Kasumi-1 (cell line): ENCODE results near the gene BOLA2B.
"Not testable (repeated sequence)": the region's sequence is repeated elsewhere in the genome, so short reads cannot be mapped to it uniquely, and the experiment has no call there.

Experiments
- DNase-seq, 2 experiments: peaks; one replicate each; lab custom pipeline; 2025; lab: John Stamatoyannopoulos, UW

Gene BOLA2B

DNA sequence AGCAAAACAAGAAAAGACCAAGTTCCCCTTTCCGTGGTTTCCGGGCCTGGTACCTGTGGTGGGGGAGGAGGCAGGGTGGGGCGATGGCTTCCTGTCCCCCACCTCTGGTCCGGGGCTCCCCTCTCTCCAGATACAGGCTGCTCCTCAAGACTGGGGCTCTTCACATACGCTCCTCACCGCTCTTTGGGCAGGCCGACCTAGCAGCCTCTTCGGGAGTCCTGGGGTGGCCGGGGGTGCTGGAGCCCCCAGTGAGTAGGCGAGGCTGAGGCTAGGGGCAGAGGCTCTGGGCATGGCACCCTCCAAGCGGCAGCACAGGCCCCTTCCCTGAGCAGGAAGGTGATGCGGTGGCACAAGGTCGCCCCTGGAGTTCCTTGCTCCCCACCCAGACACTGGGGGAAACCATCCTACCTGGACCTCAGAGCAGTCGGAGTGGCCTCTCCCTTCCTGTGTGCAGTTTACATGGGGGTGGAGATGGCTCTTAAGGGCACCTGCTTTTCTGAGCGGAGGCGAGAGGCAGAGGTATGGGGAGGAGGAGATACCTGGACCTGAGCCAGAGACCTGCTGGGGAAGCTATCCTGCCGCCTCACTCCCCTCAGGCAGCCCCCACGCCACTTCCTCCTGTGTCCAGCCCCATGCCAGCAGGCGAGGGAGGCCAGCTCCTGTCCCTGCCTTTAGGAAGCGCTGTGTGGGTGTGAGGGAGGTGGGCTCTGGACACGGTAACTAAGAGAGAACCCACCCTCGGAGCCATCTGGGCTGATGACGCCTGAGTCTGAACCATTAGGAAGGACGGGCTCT lies 9.2 kb downstream of the BOLA2B start:
- DNase-seq: peak; percentile 57 to 62

GRCh38 chr16:30183233-30184095 lies 10.0 kb downstream of the BOLA2B start, which contains the start of gene CORO1A:
Gene CORO1A (plus strand): TSS chr16:30183602. CDS start chr16:30185210, 1,608 bp downstream.
- peak; percentile 53 to 56 for DNase-seq

DNA sequence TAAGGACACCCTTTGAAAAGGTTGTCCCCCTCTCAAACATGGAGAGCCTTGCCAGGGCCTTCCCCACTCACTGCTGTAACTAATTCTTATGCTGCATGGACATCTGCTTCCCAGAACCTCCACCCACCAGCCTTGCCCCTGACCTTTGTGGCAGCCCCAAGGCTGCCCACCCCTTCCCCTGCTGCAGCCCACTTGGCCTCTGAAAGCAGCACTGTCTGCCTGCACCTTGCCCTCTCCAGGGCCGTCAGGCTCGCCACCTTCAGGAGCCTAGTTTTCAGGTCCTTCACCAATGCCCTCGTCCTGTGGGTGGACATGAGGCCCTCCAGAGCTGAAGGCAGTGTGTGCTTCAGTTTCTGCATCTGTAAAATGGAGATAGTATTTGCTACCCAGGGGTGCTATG lies 12.7 kb downstream of the BOLA2B start:
- no peak for DNase-seq

DNA sequence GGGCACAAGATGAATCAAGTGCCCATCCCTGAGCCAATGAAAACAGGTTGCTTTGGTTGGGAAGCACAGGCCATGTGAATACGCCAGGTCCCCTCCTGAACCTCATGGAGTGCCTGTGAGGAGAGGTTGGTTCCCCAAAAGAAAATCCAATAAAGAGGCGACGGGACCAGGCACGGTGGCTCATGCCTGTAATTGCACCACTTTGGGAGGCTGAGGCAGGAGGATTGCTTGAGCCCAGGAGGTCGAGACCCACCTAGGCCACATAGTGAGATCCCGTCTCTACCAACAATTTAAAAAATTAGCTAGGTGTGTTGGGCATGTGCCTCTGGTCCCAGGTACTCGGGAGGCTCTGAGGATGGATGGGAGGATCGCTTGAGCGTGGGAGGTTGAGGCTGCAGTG lies 13.5 kb downstream of the BOLA2B start:
- DNase-seq: no peak

DNA sequence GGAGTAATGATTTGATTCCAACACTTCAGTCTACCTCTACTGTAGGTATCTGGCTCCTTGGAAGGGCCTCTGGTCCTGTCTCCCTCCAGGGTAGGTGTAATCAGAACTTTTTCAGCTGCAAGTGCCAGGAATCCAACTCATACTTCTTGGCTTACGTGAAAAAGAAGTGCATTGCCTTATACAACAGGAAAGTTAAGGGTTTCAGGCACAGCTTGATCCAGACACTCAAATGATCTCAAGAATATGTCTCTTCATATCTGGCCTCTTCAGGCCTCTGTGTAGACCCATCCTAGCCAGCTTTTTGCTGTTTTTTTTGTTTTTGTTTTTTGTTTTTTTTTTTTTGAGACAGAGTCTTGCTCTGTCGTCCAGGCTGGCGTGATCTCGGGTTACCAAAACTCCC lies 14.3 kb downstream of the BOLA2B start:
- DNase-seq: no peak

DNA sequence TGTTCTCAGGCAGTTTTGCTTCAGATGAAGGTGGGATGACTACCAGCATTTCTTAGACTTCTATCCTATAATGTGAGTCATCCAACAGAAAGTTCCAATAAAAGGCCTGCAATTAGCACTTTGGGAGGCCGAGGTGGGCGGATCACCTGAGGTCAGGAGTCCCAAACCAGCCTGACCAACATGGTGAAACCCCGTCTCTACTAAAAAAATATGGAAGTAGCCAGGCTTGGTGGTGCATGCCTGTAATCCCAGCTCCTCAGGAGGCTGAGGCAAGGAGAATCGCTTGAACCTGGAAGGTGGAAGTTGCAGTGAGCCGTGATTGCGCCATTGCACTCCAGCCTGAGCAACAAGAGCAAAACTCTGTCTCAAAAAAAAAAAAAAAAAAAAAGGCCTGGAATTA lies 16.6 kb downstream of the BOLA2B start:
- not testable (repeated sequence) for DNase-seq

- no peak for DNase-seq
These were observed 20.4 kb downstream of the BOLA2B start for GRCh38 chr16:30173054-30173453.

- not testable (repeated sequence) for DNase-seq
These were observed 23.3 kb downstream of the BOLA2B start for GRCh38 chr16:30170145-30170544.

DNA sequence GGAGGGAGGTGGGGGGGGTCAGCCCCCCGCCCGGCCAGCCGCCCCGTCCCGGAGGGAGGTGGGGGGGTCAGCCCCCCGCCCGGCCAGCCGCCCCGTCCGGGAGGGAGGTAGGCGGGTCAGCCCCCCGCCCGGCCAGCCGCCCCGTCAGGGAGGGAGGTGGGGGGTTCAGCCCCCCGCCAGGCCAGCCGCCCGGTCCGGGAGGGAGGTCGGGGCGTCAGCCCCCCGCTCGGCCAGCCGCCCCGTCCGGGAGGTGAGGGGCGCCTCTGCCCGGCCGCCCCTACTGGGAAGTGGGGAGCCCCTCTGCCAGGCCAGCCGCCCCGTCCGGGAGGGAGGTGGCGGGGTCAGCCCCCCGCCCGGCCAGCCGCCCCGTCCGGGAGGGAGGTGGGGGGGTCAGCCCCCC lies 24.1 kb downstream of the BOLA2B start:
- not testable (repeated sequence) for DNase-seq

DNA sequence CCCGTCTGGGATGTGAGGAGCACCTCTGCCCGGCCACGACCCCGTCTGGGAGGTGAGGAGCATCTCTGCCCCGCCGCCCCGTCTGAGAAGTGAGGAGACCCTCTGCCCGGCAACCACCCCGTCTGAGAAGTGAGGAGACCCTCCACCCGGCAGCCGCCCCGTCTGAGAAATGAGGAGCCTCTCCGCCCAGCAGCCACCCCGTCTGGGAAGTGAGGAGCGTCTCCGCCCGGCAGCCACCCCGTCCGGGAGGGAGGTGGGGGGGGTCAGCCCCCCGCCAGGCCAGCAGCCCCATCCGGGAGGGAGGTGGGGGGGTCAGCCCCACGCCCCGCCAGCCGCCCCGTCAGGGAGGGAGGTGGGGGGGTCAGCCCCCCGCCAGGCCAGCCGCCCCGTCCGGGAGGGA lies 24.7 kb downstream of the BOLA2B start:
- DNase-seq: not testable (repeated sequence)

- DNase-seq: peak; percentile 88 to 90
These were observed 27.1 kb downstream of the BOLA2B start for GRCh38 chr16:30166202-30166902.

DNA sequence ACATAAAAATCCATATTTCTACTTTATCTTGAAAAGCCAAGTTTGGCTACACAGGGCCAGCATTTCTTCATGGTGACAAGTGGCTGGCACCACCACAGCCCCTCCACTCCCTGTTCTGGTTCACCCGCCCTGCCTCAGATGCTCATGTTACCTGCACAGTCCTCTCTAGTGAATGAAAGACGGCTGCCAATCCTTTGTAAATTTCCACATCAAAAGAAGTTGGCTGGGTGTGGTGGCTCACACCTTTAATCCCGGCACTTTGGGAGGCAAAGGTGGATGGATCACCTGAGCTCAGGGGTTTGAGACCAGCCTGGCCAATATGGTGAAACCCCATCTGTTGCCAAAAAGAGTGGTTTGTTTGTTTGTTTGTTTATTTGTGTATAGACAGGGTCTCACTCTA lies 29.9 kb downstream of the BOLA2B start:
- no peak for DNase-seq

GRCh38 chr16:30157214-30157613 lies 36.3 kb downstream of the BOLA2B start:
- no peak for DNase-seq

- no peak for DNase-seq
These were observed 38.3 kb downstream of the BOLA2B start for GRCh38 chr16:30155188-30155587.

GRCh38 chr16:30152517-30152916 lies 40.9 kb downstream of the BOLA2B start:
- DNase-seq: no peak

DNA sequence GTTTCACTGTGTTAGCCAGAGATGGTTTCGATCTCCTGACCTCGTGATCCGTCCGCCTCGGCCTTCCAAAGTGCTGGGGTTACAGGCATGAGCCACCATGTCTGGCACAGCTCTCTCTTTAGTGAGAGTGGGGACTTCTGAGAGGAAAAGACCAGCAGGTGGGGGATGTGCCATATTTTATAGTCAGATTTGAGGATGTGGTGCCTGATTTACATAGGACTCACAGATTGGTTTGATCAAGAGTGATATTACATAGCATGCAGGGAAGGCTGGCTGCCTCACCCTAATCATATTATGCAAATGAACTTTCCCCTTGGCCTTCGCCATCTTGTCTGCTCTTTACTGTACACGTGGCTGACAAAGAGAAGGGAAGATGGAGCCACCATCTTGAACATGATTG lies 42.4 kb downstream of the BOLA2B start:
- DNase-seq: no peak

DNA sequence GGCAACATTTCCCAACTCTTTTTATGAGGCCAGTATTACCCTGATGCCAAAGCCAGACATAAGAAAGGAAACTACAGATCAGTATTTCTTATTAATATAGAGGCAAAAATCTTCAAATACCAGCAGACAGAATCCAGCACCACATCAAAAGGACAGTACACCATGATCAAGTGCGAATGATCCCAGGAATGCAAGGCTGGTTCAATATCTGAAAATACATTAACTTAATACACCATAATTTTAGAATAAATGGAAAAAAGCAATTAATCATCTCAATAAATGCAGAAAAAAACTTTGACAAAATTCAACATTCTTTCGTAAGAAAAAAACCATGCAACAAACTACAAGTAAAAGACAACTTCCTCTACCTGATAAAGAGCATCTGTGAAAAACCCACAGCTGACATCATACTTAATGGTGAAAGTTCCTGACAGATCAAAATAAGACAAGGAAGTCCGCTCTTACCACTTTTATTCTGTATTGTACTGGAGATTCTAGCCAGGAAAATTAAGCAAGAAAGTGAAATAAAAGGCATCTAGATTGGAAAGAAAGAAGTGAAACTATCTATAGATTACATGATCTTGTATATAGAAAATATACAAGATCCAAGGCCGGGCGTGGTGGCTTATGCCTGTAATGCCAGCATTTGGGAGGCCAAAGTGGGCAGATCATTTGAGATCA lies 44.1 kb downstream of the BOLA2B start:
- no peak for DNase-seq

DNA sequence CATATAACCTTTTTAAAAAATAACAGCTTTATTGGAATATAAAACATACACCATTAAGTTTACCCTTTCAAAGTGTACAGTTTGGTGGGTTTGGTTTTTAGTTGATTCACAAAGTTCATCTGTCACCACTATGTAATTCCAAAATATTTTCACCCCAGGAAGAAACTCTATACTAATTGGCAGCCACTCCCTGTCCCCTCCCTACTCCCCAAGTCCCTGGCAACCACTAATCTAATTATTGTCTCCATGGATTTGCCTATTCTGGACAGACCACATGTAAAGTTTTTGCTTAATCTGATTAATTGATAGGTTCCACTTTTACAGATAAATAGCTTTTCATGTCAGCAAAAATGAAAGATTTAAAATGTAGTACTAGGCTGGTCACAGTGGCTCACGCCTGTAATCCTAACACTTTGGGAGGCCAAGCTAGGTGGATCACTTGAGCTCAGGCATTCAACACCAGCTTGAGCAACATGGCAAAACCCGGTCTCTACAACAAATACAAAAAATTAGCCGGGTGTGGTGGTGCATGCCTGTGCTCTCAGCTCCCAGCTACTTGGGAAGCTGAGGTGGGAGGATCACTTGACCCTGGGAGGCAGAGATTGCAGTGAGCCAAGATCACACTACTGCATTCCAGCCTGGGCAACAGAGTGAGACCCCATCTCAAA lies 45.5 kb downstream of the BOLA2B start:
- DNase-seq: no peak

GRCh38 chr16:30145657-30146056 lies 47.8 kb downstream of the BOLA2B start:
- no peak for DNase-seq

- no peak for DNase-seq
These were observed 48.5 kb downstream of the BOLA2B start for GRCh38 chr16:30144917-30145316.

DNA sequence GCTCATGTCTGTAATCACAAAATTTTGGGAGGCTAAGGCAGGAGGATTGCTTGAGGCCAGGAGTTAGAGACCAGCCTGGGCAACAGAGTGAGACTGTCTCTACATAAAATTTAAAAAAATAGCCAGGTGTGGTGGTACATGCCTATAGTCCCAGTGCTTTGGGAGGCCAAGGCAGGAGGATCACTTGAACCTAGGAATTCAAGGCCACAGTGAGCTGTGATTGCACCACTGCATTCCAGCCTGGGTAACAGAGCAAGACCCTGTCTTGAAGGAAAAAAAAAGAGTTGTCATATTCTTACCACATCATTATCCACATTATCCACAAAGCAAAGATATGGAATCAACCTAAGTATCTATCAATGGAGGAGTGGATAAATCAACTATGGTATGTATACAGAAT lies 49.4 kb downstream of the BOLA2B start:
- no peak for DNase-seq
